ENCODE results near the gene PTX3. TPM values are rescaled to one million over a fixed set of nuclear protein-coding genes. Genes with fewer than 3 reads are reported as not detected.

PTX3 gene
- polyA plus RNA-seq, 1 donor from 2014 or later = 0.57 TPM

- H2AFZ ChIP-seq (ENCODE audit: low read depth, low read length) = no peak overlapping the region
- no peak overlapping the region for H3K27ac ChIP-seq (ENCODE audit: low read length)
- TF ChIP-seq SMC3 (conservative IDR thresholded peaks at IDR 0.05; ENCODE audit: poor library complexity) (no peak), CTCF (IDR thresholded peaks at IDR 0.05; ENCODE audit: poor library complexity, severe bottlenecking) (no peak), EZH2 (IDR thresholded peaks at IDR 0.05; ENCODE audit: borderline replicate concordance, insufficient read depth, low read length, poor library complexity, severe bottlenecking) (no peak), EP300 (conservative IDR thresholded peaks at IDR 0.05; ENCODE audit: poor library complexity, severe bottlenecking) (no peak), REST (IDR thresholded peaks at IDR 0.05; ENCODE audit: borderline replicate concordance) (no peak), MXI1 (conservative IDR thresholded peaks at IDR 0.05; ENCODE audit: poor library complexity, severe bottlenecking) (no peak), POLR2AphosphoS5 (IDR thresholded peaks at IDR 0.05) (no peak), TAF1 (IDR thresholded peaks at IDR 0.05; ENCODE audit: low read depth) (no peak), RAD21 (conservative IDR thresholded peaks at IDR 0.05) (no peak)
- H3K27me3 ChIP-seq (ENCODE audit: insufficient read depth, low read depth, low read length) = no peaks in the 10 kb centered on the region
- H3K9ac ChIP-seq (ENCODE audit: low read length) = no peak overlapping the region
- H3K9me2 ChIP-seq (ENCODE audit: insufficient read depth, low read length) = no peaks in the 10 kb centered on the region
- no peaks in the 10 kb centered on the region for H3F3A ChIP-seq (ENCODE audit: insufficient read depth, low read length, poor library complexity, severe bottlenecking)
- no peak overlapping the region for H3K4me3 ChIP-seq (ENCODE audit: low read length)
- no peaks in the 10 kb centered on the region for H4K20me1 ChIP-seq (ENCODE audit: insufficient read depth)
- no peaks in the 10 kb centered on the region for H3K79me2 ChIP-seq (replicated peaks; ENCODE audit: insufficient read depth, low read length)
- no peaks in the 10 kb centered on the region for H3K36me3 ChIP-seq (ENCODE audit: insufficient read depth, low read length)
- no peak overlapping the region for H3K4me2 ChIP-seq (ENCODE audit: low read length)
- no peaks in the 10 kb centered on the region for H3K9me3 ChIP-seq (ENCODE audit: low read length)
Measured at GRCh38 chr3:157404381-157404780, 32.3 kb upstream of the PTX3 start.

DNA sequence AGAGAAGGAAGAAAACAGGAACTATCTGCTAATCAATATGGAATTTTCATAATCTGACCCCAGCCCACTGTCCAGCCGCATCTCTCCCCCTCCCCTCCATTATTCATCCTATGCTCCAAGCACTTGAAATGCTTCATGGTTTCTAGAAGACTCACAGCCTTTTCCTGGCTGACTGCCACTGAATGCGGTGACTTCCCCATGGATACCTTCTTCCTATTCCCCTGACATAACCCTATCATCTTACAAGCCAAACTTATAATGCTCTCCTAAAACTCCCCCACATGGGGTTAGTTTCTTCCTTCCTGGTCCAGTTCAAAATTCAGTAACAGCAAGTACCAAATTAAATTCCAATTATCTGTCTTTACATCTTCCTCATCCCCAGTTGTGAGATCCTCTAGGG lies 31.2 kb upstream of the PTX3 start:
- H3K4me3 ChIP-seq (ENCODE audit: low read length) = no peak overlapping the region
- no peak for TF ChIP-seq EP300 (conservative IDR thresholded peaks at IDR 0.05; ENCODE audit: poor library complexity, severe bottlenecking)
- no peak for TF ChIP-seq CTCF (IDR thresholded peaks at IDR 0.05; ENCODE audit: poor library complexity, severe bottlenecking)
- TF ChIP-seq SMC3 (conservative IDR thresholded peaks at IDR 0.05; ENCODE audit: poor library complexity) = no peak
- TF ChIP-seq TAF1 (IDR thresholded peaks at IDR 0.05; ENCODE audit: low read depth) = no peak
- no peak for TF ChIP-seq POLR2AphosphoS5 (IDR thresholded peaks at IDR 0.05)
- no peak for TF ChIP-seq EZH2 (IDR thresholded peaks at IDR 0.05; ENCODE audit: borderline replicate concordance, insufficient read depth, low read length, poor library complexity, severe bottlenecking)
- no peak for TF ChIP-seq RAD21 (conservative IDR thresholded peaks at IDR 0.05)
- TF ChIP-seq MXI1 (conservative IDR thresholded peaks at IDR 0.05; ENCODE audit: poor library complexity, severe bottlenecking) = no peak
- TF ChIP-seq REST (IDR thresholded peaks at IDR 0.05; ENCODE audit: borderline replicate concordance) = no peak
- no peak overlapping the region for H3K9ac ChIP-seq (ENCODE audit: low read length)
- H3K79me2 ChIP-seq (replicated peaks; ENCODE audit: insufficient read depth, low read length) = no peaks in the 10 kb centered on the region
- H4K20me1 ChIP-seq (ENCODE audit: insufficient read depth) = no peaks in the 10 kb centered on the region
- no peak overlapping the region for H3K4me2 ChIP-seq (ENCODE audit: low read length)
- no peaks in the 10 kb centered on the region for H3F3A ChIP-seq (ENCODE audit: insufficient read depth, low read length, poor library complexity, severe bottlenecking)
- H3K9me2 ChIP-seq (ENCODE audit: insufficient read depth, low read length) = no peaks in the 10 kb centered on the region
- H3K36me3 ChIP-seq (ENCODE audit: insufficient read depth, low read length) = no peaks in the 10 kb centered on the region
- H3K27me3 ChIP-seq (ENCODE audit: insufficient read depth, low read depth, low read length) = no peaks in the 10 kb centered on the region
- no peak overlapping the region for H3K27ac ChIP-seq (ENCODE audit: low read length)
- H3K9me3 ChIP-seq (ENCODE audit: low read length) = no peaks in the 10 kb centered on the region
- H2AFZ ChIP-seq (ENCODE audit: low read depth, low read length) = no peak overlapping the region

All from neural cell (in vitro differentiated cells).